Astrocyte of the cerebellum (primary cell): ENCODE measurements around the gene IVNS1ABP.
A peak's percentile ranks its signal among the peaks of the same experiment; 100 is the strongest.

ENCODE experiments used
- DNase-seq: peaks from one replicate; pipeline ENCODE4 v3.0.0-alpha.2; 2011; ENCODE audit warnings: low read depth
- H3K4me3 ChIP-seq: 2 replicates; pipeline ENCODE4 v1.5.1; 2011; ENCODE audit warnings: mild to moderate bottlenecking, low read depth, low read length, moderate library complexity
- in situ Hi-C: cut with HindIII; loops from 2 replicates; pipeline ENCODE4 v1.10.0; 2017; ENCODE audit warnings: low sequenced_read_pairs
- TF ChIP-seq, protein P1 (sequence below): IDR thresholded peaks from 2 replicates; pipeline ENCODE4 v1.5.1; 2012; ENCODE audit warnings: low read length, low read depth, moderate library complexity, mild to moderate bottlenecking; ENCODE audit errors: missing control alignments

The IVNS1ABP gene

GRCh38 chr1:185319139-185319475 lies 2.1 kb upstream of the IVNS1ABP start:
- DNase-seq, result no peak
- no peak overlapping the region for H3K4me3 ChIP-seq
- TF ChIP-seq, protein P1, sequence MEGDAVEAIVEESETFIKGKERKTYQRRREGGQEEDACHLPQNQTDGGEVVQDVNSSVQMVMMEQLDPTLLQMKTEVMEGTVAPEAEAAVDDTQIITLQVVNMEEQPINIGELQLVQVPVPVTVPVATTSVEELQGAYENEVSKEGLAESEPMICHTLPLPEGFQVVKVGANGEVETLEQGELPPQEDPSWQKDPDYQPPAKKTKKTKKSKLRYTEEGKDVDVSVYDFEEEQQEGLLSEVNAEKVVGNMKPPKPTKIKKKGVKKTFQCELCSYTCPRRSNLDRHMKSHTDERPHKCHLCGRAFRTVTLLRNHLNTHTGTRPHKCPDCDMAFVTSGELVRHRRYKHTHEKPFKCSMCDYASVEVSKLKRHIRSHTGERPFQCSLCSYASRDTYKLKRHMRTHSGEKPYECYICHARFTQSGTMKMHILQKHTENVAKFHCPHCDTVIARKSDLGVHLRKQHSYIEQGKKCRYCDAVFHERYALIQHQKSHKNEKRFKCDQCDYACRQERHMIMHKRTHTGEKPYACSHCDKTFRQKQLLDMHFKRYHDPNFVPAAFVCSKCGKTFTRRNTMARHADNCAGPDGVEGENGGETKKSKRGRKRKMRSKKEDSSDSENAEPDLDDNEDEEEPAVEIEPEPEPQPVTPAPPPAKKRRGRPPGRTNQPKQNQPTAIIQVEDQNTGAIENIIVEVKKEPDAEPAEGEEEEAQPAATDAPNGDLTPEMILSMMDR, result no peak
- in situ Hi-C loops, result no loop called here

GRCh38 chr1:185318431-185319138 lies 1.5 kb upstream of the IVNS1ABP start:
- TF ChIP-seq, protein P1, result no peak
- in situ Hi-C loops, result no loop called here
- no peak for DNase-seq
- H3K4me3 ChIP-seq, result no peak overlapping the region

- in situ Hi-C loops, result no loop called here
- TF ChIP-seq, protein P1, result no peak
- peak overlapping the region; percentile 95 for H3K4me3 ChIP-seq
- no peak for DNase-seq
Measured at GRCh38 chr1:185317886-185318310, 855 bp upstream of the IVNS1ABP start.

DNA sequence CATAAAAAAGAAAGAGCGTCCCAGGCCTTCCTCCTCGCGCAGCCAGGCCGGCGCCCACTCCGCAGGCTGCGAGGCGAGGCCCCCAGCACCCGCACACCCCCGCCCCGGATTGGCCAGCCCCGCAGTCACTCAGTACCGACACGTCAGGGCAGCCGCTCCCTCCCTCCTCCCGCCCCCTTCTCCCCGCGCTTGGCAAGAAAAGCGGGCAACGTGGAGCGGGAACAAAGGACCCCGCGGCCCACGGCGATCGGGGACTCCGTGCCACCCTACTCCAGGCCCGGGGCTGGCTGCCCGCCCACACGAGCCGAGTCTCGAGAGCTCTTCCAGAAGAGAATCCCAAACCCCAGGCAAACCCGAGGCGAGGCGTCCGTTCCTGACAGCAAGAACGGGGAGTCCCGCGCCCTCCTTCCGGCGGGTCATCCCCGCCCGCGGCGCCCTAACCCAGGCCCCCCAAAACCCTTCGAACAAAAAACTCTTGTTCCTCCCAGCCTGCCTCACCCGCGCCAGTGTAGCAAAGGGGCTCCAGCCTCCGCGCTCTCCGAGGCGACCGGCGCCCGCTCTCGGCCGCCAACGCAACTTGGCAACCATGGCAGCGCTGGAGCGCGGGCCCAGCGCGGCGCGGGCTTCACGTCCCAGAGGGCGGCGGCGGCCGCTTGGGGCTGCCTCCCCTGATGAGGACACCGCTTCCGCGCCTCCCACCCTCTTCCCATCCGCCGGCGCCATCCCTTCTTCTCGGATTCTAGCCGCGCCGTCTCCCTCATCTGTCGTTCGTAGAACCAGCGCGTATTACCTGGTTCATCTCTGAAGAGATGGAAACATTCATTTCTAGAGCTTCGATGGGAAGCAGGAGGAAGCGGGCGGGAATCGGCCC lies 645 bp downstream of the IVNS1ABP start:
- TF ChIP-seq, protein P1, result peak; percentile 23
- in situ Hi-C loops, result no loop called here
- H3K4me3 ChIP-seq, result peak overlapping the region; percentile 95
- peak; percentile 77 for DNase-seq

GRCh38 chr1:185315445-185316071 lies 1.5 kb downstream of the IVNS1ABP start:
- in situ Hi-C loops, result no loop called here
- peak overlapping the region; percentile 95 for H3K4me3 ChIP-seq
- DNase-seq, result no peak
- TF ChIP-seq, protein P1, result no peak

- H3K4me3 ChIP-seq, result peak overlapping the region; percentile 95
- TF ChIP-seq, protein P1, result no peak
- in situ Hi-C loops, result no loop called here
- DNase-seq, result no peak
Measured at GRCh38 chr1:185314411-185314810, 2.6 kb downstream of the IVNS1ABP start.
